HG02938 (cell line): Measurements from ENCODE around the gene ADAMTS15.

Experiments used
- ATAC-seq: cut with Tn5 transposase; IDR thresholded peaks from one replicate; pipeline ENCODE4 v1.9.1; 2021; ENCODE audit warnings: mild to moderate bottlenecking, moderate library complexity; ENCODE audit not compliant: unreplicated experiment

ADAMTS15 gene, protein sequence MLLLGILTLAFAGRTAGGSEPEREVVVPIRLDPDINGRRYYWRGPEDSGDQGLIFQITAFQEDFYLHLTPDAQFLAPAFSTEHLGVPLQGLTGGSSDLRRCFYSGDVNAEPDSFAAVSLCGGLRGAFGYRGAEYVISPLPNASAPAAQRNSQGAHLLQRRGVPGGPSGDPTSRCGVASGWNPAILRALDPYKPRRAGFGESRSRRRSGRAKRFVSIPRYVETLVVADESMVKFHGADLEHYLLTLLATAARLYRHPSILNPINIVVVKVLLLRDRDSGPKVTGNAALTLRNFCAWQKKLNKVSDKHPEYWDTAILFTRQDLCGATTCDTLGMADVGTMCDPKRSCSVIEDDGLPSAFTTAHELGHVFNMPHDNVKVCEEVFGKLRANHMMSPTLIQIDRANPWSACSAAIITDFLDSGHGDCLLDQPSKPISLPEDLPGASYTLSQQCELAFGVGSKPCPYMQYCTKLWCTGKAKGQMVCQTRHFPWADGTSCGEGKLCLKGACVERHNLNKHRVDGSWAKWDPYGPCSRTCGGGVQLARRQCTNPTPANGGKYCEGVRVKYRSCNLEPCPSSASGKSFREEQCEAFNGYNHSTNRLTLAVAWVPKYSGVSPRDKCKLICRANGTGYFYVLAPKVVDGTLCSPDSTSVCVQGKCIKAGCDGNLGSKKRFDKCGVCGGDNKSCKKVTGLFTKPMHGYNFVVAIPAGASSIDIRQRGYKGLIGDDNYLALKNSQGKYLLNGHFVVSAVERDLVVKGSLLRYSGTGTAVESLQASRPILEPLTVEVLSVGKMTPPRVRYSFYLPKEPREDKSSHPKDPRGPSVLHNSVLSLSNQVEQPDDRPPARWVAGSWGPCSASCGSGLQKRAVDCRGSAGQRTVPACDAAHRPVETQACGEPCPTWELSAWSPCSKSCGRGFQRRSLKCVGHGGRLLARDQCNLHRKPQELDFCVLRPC

DNA sequence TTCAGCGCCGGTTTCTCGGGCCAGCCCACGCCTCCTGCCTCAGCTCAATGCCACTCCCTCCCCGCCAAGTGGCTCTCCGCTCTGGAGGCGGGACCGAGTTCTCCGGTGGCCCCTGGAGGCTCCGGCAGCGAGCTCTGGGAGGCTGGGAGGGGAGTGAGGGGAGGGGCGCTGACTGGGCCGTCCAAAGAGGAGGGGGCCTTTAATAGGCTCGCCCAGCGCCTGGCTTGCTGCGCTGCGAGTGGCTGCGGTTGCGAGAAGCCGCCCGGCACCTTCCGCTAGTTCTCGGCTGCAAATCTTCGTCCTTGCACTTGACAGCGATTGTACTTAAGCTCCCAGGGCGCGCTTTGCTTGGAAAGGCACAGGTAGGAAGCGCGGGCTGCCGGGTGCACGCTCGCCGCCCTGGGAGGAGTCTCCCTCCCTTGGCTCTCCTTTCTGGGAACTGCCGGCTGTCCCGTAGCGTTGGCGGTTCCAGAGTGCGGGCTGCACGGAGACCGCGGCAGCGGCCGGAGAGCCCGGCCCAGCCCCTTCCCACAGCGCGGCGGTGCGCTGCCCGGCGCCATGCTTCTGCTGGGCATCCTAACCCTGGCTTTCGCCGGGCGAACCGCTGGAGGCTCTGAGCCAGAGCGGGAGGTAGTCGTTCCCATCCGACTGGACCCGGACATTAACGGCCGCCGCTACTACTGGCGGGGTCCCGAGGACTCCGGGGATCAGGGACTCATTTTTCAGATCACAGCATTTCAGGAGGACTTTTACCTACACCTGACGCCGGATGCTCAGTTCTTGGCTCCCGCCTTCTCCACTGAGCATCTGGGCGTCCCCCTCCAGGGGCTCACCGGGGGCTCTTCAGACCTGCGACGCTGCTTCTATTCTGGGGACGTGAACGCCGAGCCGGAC is at the start of gene ADAMTS15:
ADAMTS15 (plus strand) TSS at position 230 of the 894 bp plus-strand sequence; CDS start at position 559, 329 bp downstream.
- ATAC-seq, result peak; percentile 68

DNA sequence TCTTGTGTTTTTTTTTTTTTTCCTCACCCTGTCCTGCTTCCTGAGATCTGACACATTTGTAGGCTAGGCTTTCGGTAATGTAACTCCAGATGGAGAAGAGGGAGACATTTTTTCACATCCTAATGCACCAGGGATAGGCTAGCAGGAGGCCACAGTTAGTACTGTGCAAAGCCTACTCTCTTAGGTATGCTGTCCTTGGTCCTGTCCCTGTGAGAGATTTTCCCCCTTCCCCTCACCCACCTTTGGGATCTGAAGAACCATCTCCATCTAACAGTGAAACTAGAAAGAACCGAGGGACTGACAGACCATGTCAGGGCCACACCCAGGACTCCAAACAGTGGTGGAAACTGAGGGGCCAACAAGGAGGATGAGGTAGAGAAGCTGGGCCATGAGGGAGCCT is 49.2 kb upstream of the ADAMTS15 start:
- no peak for ATAC-seq

DNA sequence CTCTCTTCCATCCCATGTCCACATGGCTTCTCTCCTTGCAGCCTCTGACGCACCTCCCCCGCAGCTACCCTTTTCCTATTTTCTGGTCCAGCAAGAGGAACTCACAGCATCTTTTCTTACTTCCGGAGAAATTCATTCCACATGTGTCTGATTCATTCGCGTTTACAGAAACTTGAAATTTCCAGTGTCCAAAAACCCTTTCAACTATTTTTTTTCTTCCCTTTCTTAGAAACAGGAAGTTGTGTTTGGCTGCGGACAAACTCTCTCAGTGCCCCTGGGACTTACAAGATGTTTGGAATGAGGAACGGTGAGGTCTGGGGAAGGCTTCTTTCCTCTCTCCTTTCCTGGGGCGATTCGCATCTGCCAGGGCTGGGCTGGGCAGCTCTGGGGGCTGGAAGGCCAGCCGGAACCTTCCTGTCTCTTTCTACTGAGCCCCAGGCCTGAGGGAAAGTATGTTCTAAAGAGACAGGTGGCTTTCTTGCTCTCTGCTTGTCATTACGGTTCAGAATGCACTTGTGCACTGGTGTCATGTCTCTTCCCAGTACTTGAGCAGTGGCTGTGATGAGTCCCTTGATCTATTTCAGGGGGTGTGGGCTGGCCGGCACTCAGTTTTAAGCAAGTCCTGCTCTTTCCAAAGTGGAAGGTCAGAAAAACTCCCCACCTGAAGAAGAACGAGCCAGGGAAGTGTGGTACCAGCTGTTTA is 47.5 kb upstream of the ADAMTS15 start:
- no peak for ATAC-seq

DNA sequence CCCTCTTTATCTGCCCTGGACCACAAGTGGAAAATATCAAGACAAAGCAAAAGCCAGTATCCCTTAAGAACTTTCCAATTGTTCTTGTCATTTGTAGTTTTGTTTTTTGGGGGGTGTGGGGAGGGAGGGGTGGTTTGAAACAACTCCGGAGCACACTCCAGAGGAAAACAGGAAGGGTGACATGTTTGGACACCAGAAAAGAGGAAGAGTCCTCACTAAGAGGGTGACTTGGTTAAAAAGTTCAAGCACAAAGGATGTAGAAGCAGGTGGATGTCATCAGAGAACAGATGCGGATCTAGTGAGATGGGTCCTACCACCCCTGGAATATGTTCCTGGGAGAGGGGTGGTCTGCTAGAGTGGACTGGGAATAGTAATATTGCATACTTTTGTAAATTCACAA is 45.9 kb upstream of the ADAMTS15 start:
- ATAC-seq, result no peak

DNA sequence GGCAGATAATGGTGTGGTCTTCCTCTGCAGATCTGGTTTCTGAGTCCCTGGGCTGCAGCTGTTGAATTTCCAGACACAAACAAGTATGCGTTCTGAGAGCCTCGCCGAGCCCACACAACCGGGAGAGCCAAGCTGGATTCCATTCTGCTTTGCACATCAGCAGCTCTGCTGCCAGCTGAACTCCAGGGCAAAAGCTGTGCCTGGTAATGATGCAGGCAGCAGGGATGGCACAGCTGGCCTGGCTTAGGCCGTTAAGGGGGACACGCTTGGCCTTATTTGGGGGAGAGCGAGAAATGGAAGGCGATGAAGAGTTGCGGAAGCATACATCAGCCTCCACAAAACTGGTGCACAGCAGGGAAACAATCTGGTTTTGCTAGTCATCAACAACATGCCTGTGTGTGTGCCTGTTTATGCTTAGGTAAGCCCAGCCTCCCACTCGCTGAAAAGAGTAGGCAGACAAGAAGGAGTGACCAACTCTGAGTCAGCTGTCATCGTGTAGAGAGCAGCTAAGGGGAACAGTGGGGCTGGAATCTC is 45.1 kb upstream of the ADAMTS15 start:
- ATAC-seq, result no peak

DNA sequence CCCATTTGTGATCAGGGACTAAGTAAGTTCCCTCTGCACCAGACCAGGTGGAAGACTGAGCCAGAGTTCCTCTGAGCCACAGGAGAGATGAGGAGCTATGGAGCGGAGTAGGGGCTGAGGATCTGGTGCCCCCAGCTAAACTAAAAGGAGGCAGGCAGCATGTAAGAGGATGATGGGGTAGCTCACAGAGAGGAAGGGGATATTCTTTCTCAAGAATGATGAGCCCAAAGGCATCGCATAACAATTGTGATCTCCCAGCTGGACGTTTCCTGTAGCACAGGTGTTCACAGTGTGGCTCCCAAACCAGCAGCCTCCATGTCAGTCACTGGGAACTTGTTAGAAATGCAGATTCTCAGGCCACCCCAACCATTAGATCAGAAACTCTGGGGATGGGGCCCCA is 44.5 kb upstream of the ADAMTS15 start:
- no peak for ATAC-seq

DNA sequence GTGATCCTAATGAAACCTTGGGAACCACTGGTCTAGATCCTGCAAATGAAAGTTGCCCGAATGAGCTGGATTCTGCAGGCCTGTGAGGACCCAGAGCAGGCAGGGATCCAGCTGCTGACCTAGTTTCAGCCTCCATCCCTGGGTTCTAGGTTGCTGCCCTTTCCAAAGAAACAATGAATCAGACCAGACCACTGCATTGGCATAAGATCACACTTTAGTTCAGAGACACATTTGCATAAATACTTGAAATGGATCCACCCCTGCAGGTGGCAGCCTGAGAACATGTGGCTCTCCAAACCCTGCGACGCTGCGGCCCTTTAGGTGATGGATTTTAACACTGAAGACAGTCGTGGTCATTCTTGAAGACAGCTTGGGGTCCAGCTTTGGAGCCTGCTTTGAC is 43.7 kb upstream of the ADAMTS15 start:
- no peak for ATAC-seq

DNA sequence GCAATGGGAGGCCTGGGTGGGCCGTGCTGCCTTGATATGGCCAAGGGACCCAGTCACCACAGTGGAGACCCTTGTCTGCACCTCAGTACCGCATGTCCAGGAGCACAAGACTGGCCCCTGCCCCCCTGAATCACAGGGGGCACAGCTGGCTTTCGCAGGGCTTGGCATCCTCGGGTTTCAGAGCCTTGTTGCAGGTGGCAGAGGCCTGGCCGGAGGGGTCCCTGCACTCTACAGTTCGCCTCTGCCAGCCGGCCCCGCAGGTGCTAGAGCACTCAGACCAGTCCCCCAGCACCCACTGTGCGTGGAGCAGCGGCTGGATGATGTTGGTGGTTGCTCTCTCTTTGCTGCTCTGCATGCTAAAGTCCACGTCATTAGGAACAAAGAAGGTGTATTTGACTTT is 43.0 kb upstream of the ADAMTS15 start:
- no peak for ATAC-seq

DNA sequence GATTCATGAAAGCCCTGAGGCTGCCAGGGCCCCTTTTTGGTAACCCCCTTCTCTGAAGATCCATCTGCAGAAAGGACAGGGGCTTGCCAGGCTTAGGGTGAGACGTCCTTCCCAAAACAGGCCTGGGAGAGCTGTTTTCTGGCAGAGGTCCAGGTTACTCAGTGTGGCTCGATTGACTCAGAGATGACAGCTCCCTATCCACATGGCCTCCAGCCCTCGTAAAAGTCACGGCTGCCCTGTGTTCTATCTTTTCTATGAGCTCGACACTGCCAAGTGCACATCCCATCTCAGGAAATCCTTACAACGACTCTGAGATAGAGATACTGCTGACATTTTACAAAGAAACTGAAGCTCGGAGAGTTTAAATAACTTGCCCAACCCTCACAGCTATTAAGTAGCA is 40.5 kb upstream of the ADAMTS15 start:
- no peak for ATAC-seq

DNA sequence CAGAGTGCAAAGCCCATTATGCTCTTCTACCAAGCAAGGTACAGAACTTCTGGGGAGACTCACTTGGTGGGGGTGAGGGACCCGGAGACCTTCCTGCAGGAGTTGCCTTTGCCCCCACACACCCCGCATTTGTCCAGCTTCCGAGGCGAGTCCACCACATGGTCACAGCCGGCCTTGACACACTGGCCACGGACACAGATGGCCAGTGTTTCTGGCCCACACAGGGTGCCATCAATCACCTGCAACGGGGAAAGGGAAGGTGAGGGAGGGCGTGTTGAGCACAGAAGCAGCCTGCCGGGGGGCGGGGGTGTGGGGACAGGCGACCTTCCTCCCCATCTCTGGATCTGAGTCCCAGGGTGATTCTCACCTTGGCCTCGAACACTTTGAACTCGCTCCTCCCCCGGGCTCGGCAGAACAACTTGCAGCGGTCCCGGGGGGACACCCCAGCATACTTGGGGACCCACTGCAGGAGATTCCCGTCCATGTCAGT is 40.0 kb upstream of the ADAMTS15 start:
- ATAC-seq, result no peak

DNA sequence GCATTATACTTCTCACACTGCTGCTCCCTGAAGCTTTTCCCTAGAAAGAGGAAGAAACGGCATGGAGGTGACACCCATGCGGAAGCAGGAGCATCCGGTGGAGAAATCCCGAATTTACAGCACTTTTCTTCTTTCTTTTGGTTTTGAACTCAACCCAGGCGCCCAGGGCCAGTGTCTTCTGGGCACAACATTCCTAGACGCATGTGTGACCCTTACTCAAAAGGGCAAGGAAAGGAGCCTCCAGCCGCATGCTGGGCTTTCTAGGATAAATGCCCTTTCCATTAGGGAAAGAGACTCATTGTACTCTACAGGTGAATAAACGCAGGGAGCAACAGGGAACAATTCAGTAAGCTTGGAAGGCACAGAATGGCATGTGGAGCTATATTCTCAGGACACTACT is 39.5 kb upstream of the ADAMTS15 start:
- no peak for ATAC-seq

DNA sequence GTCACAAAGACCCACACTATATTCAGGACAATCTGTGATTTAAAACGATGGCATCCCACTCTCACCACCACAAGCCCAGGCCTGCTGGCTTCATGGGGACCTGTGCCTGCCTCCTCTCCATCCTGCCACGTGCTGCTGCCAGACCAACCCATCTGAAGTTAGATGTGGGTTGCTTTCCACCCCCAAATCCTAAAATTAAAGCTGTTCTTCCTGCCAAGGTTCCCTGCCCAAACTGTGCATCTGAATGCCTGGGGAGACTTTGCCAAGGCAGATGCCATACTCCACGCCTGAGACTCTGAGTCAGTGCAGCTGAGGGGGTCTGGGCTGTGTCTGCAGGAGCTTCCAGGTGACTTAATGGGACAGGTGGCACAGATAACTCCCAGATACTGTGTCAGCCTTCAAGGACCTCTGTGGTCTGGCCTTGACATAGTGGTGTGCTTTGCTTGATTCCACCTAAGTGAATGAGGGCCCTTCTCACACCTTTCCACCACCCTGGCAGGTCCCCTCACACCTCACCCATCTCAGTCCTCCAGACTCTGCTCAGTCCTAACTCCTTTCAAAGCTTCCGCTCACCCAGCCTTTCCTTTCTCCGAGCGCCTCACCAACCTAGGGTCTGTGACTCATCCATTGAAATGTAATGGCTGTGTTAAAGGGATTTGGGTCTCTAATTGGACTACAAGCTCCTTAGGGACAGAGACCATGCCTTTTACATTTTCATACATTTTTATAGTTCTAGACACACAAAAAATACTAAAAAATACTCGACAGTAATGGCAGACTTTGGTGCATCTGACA is 38.7 kb upstream of the ADAMTS15 start:
- no peak for ATAC-seq

DNA sequence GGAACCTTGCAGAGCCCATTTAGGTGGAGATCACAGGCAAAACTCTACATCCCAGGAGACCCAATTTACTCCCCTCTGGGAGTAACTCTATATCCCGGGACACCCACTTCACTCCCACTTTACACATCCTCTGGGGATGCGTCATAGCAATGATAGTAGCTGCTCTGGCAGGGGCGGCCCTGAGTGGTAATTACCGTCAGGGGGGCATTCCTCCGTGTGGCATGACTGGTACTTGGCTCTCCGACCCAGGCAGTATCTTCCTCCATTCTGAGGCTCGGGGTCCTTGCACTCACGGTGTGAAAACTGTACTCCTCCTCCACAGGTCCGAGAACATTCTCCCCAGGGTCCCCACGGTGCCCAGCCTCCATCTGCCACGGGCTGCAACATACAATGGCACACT is 37.2 kb upstream of the ADAMTS15 start:
- no peak for ATAC-seq

DNA sequence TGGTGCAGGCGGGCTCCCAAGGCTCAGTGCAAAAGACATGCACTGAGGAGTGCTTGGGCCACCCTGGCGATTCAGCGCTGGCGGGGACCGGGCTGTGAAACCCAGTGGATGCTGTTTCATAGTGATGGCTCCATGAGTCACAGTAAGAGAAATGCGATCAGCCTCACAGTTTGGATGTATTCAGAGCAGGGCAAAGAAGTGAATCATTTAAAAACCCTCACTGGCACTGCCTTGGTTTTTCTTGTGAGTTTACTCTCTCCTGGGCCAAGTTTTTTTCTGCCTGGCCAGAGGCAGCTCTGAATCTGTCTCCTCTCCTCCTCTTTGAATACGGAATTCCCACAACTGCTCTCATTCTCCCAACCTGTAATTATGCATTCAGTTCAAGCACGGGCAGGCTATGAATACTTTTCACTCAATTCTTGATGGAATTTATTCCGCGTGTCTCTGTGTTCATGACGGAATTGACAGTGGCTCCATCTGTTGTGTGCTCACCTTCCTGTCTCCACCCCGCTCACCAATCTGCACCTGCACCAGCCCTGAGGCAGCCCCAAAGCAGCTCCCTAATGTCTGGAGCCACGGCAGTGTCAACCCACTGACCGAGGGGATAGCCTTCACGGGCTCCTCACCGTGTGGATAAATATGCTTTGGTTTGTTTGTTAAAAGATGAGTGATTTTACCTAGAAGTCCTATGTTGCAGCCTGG is 34.9 kb upstream of the ADAMTS15 start:
- no peak for ATAC-seq

DNA sequence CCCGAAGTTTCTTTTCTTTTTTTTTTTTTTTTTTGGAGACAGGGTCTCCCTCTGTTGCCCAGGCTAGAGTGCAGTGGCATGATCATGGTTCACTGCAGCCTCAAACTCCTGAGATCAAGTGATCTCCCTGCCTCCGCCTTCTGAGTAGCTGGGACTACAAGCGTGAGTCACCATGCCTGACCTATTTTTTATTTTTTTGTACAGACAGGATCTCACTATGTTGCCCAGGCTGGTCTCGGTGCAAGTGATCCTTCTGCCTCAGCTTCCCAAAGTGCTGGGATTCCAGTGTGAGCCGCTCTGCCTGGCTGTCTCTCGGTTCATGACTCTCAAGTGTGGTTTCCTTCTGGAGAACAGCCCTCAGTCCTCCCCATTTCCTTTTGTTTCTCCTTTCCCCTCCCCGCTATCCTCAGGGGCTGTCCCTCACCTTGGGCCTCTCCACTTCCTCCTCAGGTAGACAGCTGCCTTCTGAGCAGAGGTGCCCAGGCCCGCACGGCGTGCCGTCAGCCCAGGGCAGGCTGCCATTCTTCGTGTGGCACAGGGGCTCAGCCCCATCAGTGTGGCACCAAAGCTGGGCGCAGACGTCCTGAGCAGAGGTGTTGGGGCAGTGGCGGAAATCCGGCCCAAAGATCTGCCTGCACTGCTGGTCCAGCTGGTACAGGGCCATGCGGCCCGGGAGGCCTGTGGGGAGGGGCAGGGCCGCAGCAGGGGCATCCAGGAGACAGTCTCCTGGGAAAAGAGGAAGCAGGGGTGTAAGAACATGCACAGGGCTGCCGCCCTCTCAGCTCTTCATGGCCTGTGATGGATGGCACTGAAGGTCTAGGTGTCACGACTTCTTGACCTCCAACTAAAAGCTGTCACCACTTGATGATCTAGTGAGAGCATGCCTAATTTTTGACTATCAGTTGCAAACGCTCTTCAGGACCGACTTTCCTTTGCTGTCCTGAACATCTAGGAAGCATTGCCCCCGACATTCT is 34.1 kb upstream of the ADAMTS15 start:
- ATAC-seq, result no peak

DNA sequence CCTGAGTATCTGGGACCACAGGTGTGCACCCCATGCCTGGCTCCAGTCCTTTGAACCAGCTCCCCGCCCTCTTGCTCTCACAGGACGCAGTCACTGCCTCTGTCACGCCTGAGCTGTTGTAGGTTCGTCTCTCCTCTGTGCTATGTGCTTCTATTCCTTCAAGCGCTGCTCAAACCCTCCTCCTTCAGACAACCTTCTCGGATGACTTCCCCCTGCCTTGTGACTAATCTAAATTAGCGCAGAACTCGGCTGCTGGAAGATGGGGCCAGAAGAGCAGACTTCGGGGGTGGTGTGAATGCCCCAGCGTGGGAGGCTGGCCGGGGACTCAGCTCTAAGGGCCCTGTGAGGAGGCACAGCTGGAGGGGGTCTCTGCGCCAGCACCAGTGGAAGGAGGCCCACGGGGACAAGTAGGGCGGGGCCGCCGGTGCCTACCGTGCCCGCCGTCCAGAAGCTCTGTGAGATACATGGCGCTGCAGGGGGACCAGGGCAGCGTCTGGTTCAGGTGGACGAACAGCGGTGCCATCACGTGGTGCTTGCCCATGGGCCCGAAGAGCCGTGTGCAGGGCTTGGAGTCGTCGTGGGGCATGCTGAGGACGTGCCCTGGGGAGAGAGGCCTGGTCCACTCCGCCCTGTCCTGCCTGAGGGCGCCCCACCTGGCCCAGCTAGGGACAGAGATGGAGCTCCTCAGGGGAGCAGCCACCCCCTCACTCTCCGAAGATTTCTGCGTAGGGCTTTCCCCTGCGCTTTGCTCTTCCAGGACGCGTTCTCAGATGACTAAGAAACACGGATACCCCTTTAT is 32.5 kb upstream of the ADAMTS15 start:
- no peak for ATAC-seq

DNA sequence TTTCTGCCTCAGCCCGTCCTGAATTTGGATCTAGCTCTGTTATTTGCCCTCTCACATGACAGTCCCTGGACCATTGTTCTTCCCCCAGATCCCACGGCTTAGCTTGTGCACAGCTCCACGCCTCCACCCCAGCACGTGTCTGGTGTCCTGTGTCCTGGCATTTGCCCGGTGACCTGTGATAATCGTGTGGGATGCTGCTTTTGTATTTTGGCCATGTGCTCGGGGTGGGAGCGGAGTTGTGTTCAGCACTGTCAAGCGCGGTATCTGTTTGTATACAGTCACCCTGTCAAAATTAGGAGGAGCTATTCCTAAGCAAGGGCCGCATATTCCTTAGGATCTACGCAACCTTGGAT is 31.9 kb upstream of the ADAMTS15 start:
- ATAC-seq, result no peak
